Spleen (tissue), 11 donors: ENCODE measurements around the gene DNMBP. TPM values are rescaled to one million over a fixed set of nuclear protein-coding genes. Genes with fewer than 3 reads are reported as not detected.

Source experiments
- DNase-seq: peaks from one replicate; pipeline ENCODE4 v3.0.0-alpha.2; 2020
- H3K27ac ChIP-seq, 8 donors: fragments of 200-600 bp; sonication (generic) in 7 of 8; 1 replicate in 4 of 8; 2 replicates in 4 of 8; pipeline versions ENCODE4 v1.5.0 to v1.8.0; 2016 to 2021; ENCODE audit warnings: inconsistent platforms in 4 of 8, mild to moderate bottlenecking in 4 of 8, moderate library complexity in 1 of 8
- H3K27me3 ChIP-seq, 7 donors: fragments of 200-600 bp; sonication (generic) in 6 of 7; replicated peaks in 1 of 7; 1 replicate in 4 of 7; 2 replicates in 3 of 7; pipeline versions ENCODE4 v1.5.0 to v1.8.0; 2016 to 2021; ENCODE audit warnings: inconsistent platforms in 3 of 7, mild to moderate bottlenecking in 1 of 7
- H3K36me3 ChIP-seq, 6 donors: fragments of 200-600 bp; sonication (generic) in 5 of 6; 1 replicate in 4 of 6; 2 replicates in 2 of 6; pipeline versions ENCODE4 v1.5.0 to v1.8.0; 2016 to 2021; ENCODE audit warnings: inconsistent platforms in 2 of 6
- H3K4me1 ChIP-seq, 6 donors: fragments of 200-600 bp; sonication (generic) in 5 of 6; 1 replicate in 3 of 6; 2 replicates in 3 of 6; pipeline versions ENCODE4 v1.5.0 to v1.8.0; 2016 to 2021; ENCODE audit warnings: inconsistent platforms in 3 of 6
- H3K4me3 ChIP-seq, 8 donors: fragments of 200-600 bp; sonication (generic) in 7 of 8; 1 replicate in 4 of 8; 2 replicates in 4 of 8; pipeline versions ENCODE4 v1.5.0 to v1.8.0; 2016 to 2021; ENCODE audit warnings: inconsistent platforms in 4 of 8, mild to moderate bottlenecking in 4 of 8, moderate library complexity in 2 of 8
- H3K9me3 ChIP-seq, 8 donors: fragments of 200-600 bp; sonication (generic) in 7 of 8; 1 replicate in 4 of 8; 2 replicates in 4 of 8; pipeline versions ENCODE4 v1.5.0 to v1.8.0; 2016 to 2021; ENCODE audit warnings: inconsistent platforms in 4 of 8
- POLR2A ChIP-seq, 3 donors: fragments of 450-650 bp; IDR thresholded peaks; one replicate each; pipeline ENCODE4 v1.5.1; 2017; ENCODE audit warnings: antibody characterized with exemption in 3 of 3, mild to moderate bottlenecking in 1 of 3
- POLR2AphosphoS5 ChIP-seq, 3 donors: sonication (generic); formaldehyde crosslinking; IDR thresholded peaks; one replicate each; pipeline ENCODE4 v1.5.1; 2017; ENCODE audit warnings: antibody characterized with exemption in 3 of 3
- WGBS, 5 donors: extraction: QIAGEN DNeasy Blood & Tissue Kit in 3 of 5; methylation state at CpG; one replicate each; pipeline versions ENCODE4 v1.1.5 to v1.1.7; 2013 to 2018; 5-methylcytosine and 5-hydroxymethylcytosine counted together
- intact Hi-C: fragments of 100-400 bp; cut with DNase I; formaldehyde crosslinking; loops from one replicate; pipeline ENCODE4 v1.15.0; 2023; ENCODE audit warnings: low total_unique reads
- polyA plus RNA-seq, 3 donors: library from polyadenylated mRNA; stranded (reverse); fragments of 200-250 nt; gene quantifications; one replicate each; pipeline ENCODE4 v1.2.1, GENCODE V29; 2013
- total RNA-seq, 7 donors: library from RNA; depleted of rRNA in 3 of 7; stranded (reverse); fragments of >200 nt in 3 of 7; fragmentation: NEBNext Ultra II Directional in 4 of 7; extraction: Animal tissue kit (Norgen Biotek cat#: 25700) in 4 of 7; gene quantifications; one replicate each; pipeline versions ENCODE4 v1.1.0 to v1.2.1, GENCODE V29; 2016 to 2021
- TF ChIP-seq, protein P1 (sequence below), 11 experiments: fragments of 200-600 bp in 7 of 11; fragments of 450-650 bp in 4 of 11; sonication (generic) in 4 of 11; IDR thresholded peaks in 8 of 11; conservative IDR thresholded peaks in 3 of 11; 1 replicate in 7 of 11; 2 replicates in 4 of 11; pipeline versions ENCODE4 v1.4.0 to v1.8.0; 2016 to 2021; ENCODE audit warnings: antibody characterized with exemption in 11 of 11, inconsistent platforms in 4 of 11, mild to moderate bottlenecking in 1 of 11
- donor health status: healthy with polysubstance abuse.
- donor health status: DM: no; HTN: no; CAD: no; lungs with moderate emphysema.
- donor health status: DM: no; HTN: no; CAD: no.
- donor health status: Bipolar disorder and iron deficiency.
- donor health status: healthy.
- donor health status: DM: no; HTN: no; CAD: no.
- donor health status: DM: yes; HTN: yes; CAD: no.

DNMBP gene
- total and polyA plus RNA-seq, 10 donors, result 4.6 to 19.5 (median 15.9) TPM

DNA sequence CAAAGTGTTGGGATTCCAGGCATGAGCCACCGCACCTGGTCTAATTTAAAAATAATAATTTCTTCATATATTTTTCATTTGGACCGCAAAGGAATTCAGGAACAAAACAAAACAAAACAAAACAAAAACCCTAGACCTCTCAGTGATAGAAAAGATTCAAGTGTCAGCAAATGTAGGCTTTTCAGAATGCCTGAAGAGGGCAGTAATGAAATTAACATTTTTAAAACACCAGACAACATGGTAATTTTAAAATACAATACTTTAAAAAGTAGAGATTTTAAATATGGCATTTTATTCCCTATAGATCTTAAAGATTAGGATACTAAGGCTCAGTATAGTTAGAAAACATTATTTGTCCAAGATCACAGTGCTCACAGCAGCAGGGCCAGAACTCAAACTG lies 36.6 kb downstream of the DNMBP start:
- intact Hi-C loops, result no loop called here
- no peak overlapping the region for H3K27ac ChIP-seq
- TF ChIP-seq POLR2AphosphoS5 (IDR thresholded peaks at IDR 0.05) (no peak), POLR2A (IDR thresholded peaks at IDR 0.05) (no peak)
- TF ChIP-seq, protein P1, sequence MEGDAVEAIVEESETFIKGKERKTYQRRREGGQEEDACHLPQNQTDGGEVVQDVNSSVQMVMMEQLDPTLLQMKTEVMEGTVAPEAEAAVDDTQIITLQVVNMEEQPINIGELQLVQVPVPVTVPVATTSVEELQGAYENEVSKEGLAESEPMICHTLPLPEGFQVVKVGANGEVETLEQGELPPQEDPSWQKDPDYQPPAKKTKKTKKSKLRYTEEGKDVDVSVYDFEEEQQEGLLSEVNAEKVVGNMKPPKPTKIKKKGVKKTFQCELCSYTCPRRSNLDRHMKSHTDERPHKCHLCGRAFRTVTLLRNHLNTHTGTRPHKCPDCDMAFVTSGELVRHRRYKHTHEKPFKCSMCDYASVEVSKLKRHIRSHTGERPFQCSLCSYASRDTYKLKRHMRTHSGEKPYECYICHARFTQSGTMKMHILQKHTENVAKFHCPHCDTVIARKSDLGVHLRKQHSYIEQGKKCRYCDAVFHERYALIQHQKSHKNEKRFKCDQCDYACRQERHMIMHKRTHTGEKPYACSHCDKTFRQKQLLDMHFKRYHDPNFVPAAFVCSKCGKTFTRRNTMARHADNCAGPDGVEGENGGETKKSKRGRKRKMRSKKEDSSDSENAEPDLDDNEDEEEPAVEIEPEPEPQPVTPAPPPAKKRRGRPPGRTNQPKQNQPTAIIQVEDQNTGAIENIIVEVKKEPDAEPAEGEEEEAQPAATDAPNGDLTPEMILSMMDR (IDR thresholded peaks at IDR 0.05 in 8 of 11, conservative IDR thresholded peaks at IDR 0.05 in 3 of 11), result peak in 3 of 11 experiments; percentile 10 to 13 (median 13)
- no peaks in the 10 kb centered on the region for H3K27me3 ChIP-seq
- no peak for DNase-seq
- no peaks in the 10 kb centered on the region for H3K9me3 ChIP-seq
- 83 to 97% (median 93%) methylated on average over 2 of the region's 2 CpGs for WGBS, 5 donors
- peaks cover 0 to 38% (median 28%) of the 10 kb centered on the region in 6 donors for H3K36me3 ChIP-seq
- H3K4me1 ChIP-seq, result peaks cover 15 to 55% (median 32%) of the 10 kb centered on the region in 6 donors
- H3K4me3 ChIP-seq, result no peak overlapping the region

DNA sequence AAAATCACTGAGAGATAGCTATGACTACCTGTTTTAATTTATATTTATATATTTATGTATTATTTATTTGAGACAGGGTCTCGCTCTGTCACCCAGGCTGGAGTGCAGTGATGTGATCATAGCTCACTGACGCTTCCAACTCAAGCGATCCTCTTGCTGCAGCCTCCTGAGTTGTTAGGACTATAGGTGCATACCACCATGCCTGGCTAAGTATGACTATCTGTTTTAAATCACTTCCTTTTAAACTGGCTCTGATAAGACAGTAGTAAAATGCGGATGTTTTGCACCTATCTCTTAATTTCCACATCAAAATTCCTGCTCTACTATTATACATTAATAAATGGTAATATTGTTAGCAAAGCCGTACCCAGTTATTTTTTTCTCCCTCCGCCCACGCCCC lies 41.8 kb downstream of the DNMBP start:
- 94 to 97% (median 96%) methylated on average over 7 of the region's 7 CpGs for WGBS, 5 donors
- peaks cover 0 to 21% (median 4%) of the 10 kb centered on the region in 6 donors for H3K4me1 ChIP-seq
- TF ChIP-seq, protein P1 (IDR thresholded peaks at IDR 0.05 in 8 of 11, conservative IDR thresholded peaks at IDR 0.05 in 3 of 11), result no peak
- TF ChIP-seq POLR2AphosphoS5 (IDR thresholded peaks at IDR 0.05) (no peak), POLR2A (IDR thresholded peaks at IDR 0.05) (no peak)
- no peaks in the 10 kb centered on the region for H3K27me3 ChIP-seq
- H3K4me3 ChIP-seq, result no peak overlapping the region
- H3K36me3 ChIP-seq, result peaks cover 0 to 70% (median 33%) of the 10 kb centered on the region in 6 donors
- H3K9me3 ChIP-seq, result no peaks in the 10 kb centered on the region
- no peak for DNase-seq
- H3K27ac ChIP-seq, result no peak overlapping the region
- intact Hi-C loops, result no loop called here

DNA sequence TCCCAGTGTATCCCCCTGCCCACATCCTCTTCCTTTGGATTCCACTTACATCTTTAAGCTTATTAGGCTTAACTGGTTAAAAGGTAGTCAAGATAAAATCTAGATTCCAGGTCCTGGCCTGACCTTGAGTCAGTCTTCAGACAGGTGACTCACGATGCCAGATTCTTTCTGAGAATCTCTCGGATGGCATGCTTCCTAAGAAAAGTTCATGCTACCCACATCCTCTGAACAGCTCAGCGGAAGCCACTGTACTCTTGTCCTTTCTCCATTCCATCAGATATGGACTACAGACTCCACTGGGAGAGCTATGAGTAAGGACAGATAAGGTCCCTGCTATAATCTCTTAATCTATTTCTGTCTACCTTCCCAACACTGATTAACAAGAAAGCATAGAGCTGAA lies 43.4 kb downstream of the DNMBP start:
- intact Hi-C loops, result no loop called here
- Histone ChIP-seq H3K9me3 (no peaks in the 10 kb centered on the region), H3K27ac (peak overlapping the region in 1 of 8 donors; percentile 2), H3K36me3 (peaks cover 0 to 64% (median 27%) of the 10 kb centered on the region in 6 donors), H3K4me1 (peaks cover 0 to 16% (median 4%) of the 10 kb centered on the region in 6 donors), H3K27me3 (no peaks in the 10 kb centered on the region), H3K4me3 (no peak overlapping the region)
- DNase-seq, result no peak
- TF ChIP-seq POLR2A (IDR thresholded peaks at IDR 0.05) (no peak), POLR2AphosphoS5 (IDR thresholded peaks at IDR 0.05) (no peak)
- TF ChIP-seq, protein P1 (IDR thresholded peaks at IDR 0.05 in 8 of 11, conservative IDR thresholded peaks at IDR 0.05 in 3 of 11), result no peak
- WGBS, 5 donors, result 78 to 87% (median 82%) methylated on average over 3 of the region's 3 CpGs

DNA sequence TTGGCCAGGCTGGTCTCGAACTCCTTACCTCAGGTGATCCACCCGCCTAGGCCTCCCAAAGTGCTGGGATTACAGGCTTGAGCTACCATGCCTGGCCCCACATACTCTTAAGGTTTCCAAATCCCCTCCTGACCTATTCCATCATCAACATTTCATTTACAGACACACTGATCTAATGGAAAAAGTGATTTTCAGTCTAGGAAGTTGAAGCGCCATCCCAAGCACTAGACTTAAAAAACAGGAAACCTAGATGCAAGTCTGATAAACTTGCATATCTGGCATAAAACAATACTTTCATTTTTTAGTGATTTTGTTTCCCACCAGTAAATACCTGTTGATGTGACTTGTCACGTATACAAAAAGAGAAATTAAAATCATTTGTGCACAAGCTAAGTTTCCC lies 44.0 kb downstream of the DNMBP start:
- H3K4me1 ChIP-seq, result peaks cover 0 to 16% (median 4%) of the 10 kb centered on the region in 6 donors
- no peak for DNase-seq
- TF ChIP-seq POLR2AphosphoS5 (IDR thresholded peaks at IDR 0.05) (no peak), POLR2A (IDR thresholded peaks at IDR 0.05) (no peak)
- TF ChIP-seq, protein P1 (IDR thresholded peaks at IDR 0.05 in 8 of 11, conservative IDR thresholded peaks at IDR 0.05 in 3 of 11), result no peak
- no peaks in the 10 kb centered on the region for H3K9me3 ChIP-seq
- no peaks in the 10 kb centered on the region for H3K27me3 ChIP-seq
- peak overlapping the region in 2 of 8 donors; percentile 2 to 22 for H3K27ac ChIP-seq
- WGBS, 5 donors, result 77 to 95% (median 86%) methylated on average over 4 of the region's 4 CpGs
- peaks cover 0 to 58% (median 22%) of the 10 kb centered on the region in 6 donors for H3K36me3 ChIP-seq
- intact Hi-C loops, result no loop called here
- no peak overlapping the region for H3K4me3 ChIP-seq
